GM18873 (cell line): ENCODE results near the gene POLR2E.
"Not testable (repeated sequence)": the region's sequence is repeated elsewhere in the genome, so short reads cannot be mapped to it uniquely, and the experiment has no call there.

Experiments
- ATAC-seq: cut with Tn5 transposase; IDR thresholded peaks from one replicate; pipeline ENCODE4 v1.9.1; 2021; ENCODE audit warnings: mild to moderate bottlenecking, moderate library complexity, moderate number of reproducible peaks; ENCODE audit not compliant: unreplicated experiment, low FRiP score

The POLR2E gene

GRCh38 chr19:1126984-1127760 is 32.0 kb upstream of the POLR2E start:
- ATAC-seq = no peak

GRCh38 chr19:1125601-1126467 is 30.7 kb upstream of the POLR2E start:
- ATAC-seq = no peak

- ATAC-seq = no peak
These were observed 28.9 kb upstream of the POLR2E start for GRCh38 chr19:1123885-1124677.

- ATAC-seq = no peak
These were observed 28.2 kb upstream of the POLR2E start for GRCh38 chr19:1123381-1123780.

- no peak for ATAC-seq
These were observed 27.8 kb upstream of the POLR2E start for GRCh38 chr19:1122972-1123363.

- no peak for ATAC-seq
These were observed 27.1 kb upstream of the POLR2E start for GRCh38 chr19:1122021-1122971.

GRCh38 chr19:1121395-1121794 is 26.2 kb upstream of the POLR2E start:
- ATAC-seq = no peak

- no peak for ATAC-seq
These were observed 24.5 kb upstream of the POLR2E start for GRCh38 chr19:1119475-1120217.

- no peak for ATAC-seq
These were observed 23.8 kb upstream of the POLR2E start for GRCh38 chr19:1118999-1119398.

GRCh38 chr19:1117654-1118053 is 22.5 kb upstream of the POLR2E start:
- no peak for ATAC-seq

GRCh38 chr19:1116726-1117581 is 21.8 kb upstream of the POLR2E start:
- ATAC-seq = no peak

- no peak for ATAC-seq
These were observed 20.7 kb upstream of the POLR2E start for GRCh38 chr19:1115646-1116420.

- ATAC-seq = not testable (repeated sequence)
These were observed 19.6 kb upstream of the POLR2E start for GRCh38 chr19:1114728-1115127.

GRCh38 chr19:1113986-1114483 is 18.9 kb upstream of the POLR2E start:
- no peak for ATAC-seq

- ATAC-seq = no peak
These were observed 18.1 kb upstream of the POLR2E start for GRCh38 chr19:1113030-1113985.
